ENCODE results near the gene DOK6. TPM values are rescaled to one million over a fixed set of nuclear protein-coding genes. Genes with fewer than 3 reads are reported as not detected.

The DOK6 gene
- total and polyA plus RNA-seq, 11 donors = 0.46 to 9.7 (median 2.9) TPM

DNA sequence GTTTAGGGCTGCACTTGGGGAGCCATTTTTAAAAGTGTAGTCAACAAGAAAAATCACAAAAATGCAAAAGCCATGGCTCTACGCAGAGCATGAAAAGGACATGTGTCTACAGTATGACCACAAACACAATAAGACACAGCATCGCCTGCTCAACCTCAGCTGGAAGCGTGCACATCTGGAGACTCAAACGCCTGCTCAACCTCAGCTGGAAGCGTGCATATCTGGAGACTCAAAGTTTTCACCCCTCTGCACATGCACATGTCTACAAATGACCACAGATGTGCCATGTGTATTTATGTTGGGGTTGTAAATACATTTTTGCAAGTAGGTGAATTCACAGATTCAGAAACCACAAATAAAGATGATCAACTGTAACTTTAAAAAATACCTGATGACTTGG, 196.9 kb downstream of the DOK6 start:
- Histone ChIP-seq H3K27me3 (no peaks in the 10 kb centered on the region), H3K36me3 (no peaks in the 10 kb centered on the region), H3K4me3 (no peak overlapping the region), H3K4me1 (no peaks in the 10 kb centered on the region), H3K9me3 (peaks cover 0 to 15% (median 5%) of the 10 kb centered on the region in 12 donors), H3K27ac (no peak overlapping the region)
- TF ChIP-seq, protein P1, sequence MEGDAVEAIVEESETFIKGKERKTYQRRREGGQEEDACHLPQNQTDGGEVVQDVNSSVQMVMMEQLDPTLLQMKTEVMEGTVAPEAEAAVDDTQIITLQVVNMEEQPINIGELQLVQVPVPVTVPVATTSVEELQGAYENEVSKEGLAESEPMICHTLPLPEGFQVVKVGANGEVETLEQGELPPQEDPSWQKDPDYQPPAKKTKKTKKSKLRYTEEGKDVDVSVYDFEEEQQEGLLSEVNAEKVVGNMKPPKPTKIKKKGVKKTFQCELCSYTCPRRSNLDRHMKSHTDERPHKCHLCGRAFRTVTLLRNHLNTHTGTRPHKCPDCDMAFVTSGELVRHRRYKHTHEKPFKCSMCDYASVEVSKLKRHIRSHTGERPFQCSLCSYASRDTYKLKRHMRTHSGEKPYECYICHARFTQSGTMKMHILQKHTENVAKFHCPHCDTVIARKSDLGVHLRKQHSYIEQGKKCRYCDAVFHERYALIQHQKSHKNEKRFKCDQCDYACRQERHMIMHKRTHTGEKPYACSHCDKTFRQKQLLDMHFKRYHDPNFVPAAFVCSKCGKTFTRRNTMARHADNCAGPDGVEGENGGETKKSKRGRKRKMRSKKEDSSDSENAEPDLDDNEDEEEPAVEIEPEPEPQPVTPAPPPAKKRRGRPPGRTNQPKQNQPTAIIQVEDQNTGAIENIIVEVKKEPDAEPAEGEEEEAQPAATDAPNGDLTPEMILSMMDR (IDR thresholded peaks at IDR 0.05) = no peak
- no peak for TF ChIP-seq POLR2A (IDR thresholded peaks at IDR 0.05)
- ATAC-seq (no peak), DNase-seq (no peak)
- intact Hi-C loops (cut with DNase I) = loop anchor here in 1 of 10 donors (10.0 kb wide), 1 partner anchor 47 kb away; no protein-coding TSS in a partner anchor
- 95 to 97% (median 97%) methylated on average over 5 of the region's 5 CpGs for WGBS, 4 donors

DNA sequence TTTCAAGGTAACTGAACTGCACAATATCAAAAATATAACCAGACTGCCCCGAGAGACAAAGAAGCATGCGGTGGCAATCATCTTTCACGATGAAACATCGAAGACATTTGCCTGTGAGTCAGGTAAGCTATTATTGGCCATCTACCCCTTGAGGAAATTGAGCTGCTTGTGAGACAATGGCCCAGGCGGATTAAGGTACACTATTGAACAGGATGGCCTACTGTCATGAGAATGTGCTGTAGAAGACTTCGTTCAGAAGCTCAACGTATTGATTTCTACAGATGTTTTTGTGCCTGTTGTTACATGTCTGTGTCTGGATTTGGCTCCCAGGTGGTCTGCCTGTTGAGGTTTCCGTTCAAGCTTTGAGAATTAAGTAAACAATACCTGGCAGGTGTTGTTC, 198.7 kb downstream of the DOK6 start:
- Histone ChIP-seq H3K27ac (no peak overlapping the region), H3K4me3 (no peak overlapping the region), H3K36me3 (no peaks in the 10 kb centered on the region), H3K27me3 (no peaks in the 10 kb centered on the region), H3K9me3 (peaks cover 0 to 15% (median 5%) of the 10 kb centered on the region in 12 donors), H3K4me1 (no peaks in the 10 kb centered on the region)
- 91 to 95% (median 93%) methylated on average over 8 of the region's 8 CpGs for WGBS, 4 donors
- DNase-seq (no peak), ATAC-seq (no peak)
- no peak for TF ChIP-seq POLR2A (IDR thresholded peaks at IDR 0.05)
- TF ChIP-seq, protein P1 (IDR thresholded peaks at IDR 0.05) = no peak
- intact Hi-C loops (cut with DNase I) = loop anchor here in 1 of 10 donors (10.0 kb wide), 1 partner anchor 45 kb away; no protein-coding TSS in a partner anchor

DNA sequence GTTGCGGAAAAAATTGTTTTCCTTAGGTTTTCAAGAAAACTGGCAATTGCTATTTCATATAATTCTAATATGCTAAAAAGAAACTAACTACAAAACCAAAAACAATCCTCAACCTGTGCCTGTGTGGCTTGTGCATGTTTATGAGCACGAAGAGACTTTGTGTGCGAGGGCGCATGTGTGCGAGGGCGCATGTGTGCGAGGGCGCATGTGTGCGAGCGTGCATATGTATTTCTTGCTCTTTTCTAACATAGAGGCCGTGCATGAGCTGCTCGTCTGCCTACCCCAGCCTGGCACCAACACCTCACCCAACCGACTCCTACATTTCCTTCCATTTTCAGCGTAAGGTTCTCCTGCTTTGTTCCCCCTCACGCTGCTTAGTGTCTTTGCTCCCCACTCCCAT, 211.6 kb downstream of the DOK6 start:
- H3K4me3 ChIP-seq = no peak overlapping the region
- H3K27ac ChIP-seq = no peak overlapping the region
- intact Hi-C loops (cut with DNase I) = no loop called here
- DNase-seq = no peak
- H3K4me1 ChIP-seq = no peaks in the 10 kb centered on the region
- no peaks in the 10 kb centered on the region for H3K27me3 ChIP-seq
- 83 to 94% (median 87%) methylated on average over 15 of the region's 15 CpGs for WGBS, 4 donors
- H3K9me3 ChIP-seq = no peaks in the 10 kb centered on the region
- TF ChIP-seq, protein P1 (IDR thresholded peaks at IDR 0.05) = no peak
- ATAC-seq = no peak
- H3K36me3 ChIP-seq = no peaks in the 10 kb centered on the region

DNA sequence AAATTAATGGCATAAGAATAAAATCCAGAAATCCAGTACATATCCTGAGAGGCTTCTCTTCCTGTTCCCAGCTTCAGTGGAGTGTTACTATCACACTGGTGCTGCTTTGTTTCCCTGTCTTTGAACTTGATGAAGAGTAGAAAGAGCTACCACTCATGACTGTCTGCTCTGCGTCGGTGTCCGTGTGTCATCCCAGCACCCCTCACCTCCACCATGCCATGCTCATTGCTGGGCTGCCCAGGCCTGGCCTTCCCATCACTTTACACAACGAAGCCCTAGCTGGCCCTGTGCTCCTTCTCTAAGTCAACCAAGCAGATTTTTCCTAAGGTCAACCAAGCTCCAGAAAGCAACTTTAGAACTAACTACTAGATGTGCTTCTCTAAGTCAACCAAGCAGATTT, 215.4 kb downstream of the DOK6 start:
- H3K4me1 ChIP-seq = no peaks in the 10 kb centered on the region
- WGBS, 4 donors = 89 to 93% (median 92%) methylated on average over 4 of the region's 4 CpGs
- H3K9me3 ChIP-seq = no peaks in the 10 kb centered on the region
- H3K4me3 ChIP-seq = no peak overlapping the region
- intact Hi-C loops (cut with DNase I) = no loop called here
- TF ChIP-seq, protein P1 (IDR thresholded peaks at IDR 0.05) = no peak
- TF ChIP-seq POLR2A (IDR thresholded peaks at IDR 0.05) = no peak
- H3K27ac ChIP-seq = no peak overlapping the region
- ATAC-seq (no peak), DNase-seq (no peak)
- no peaks in the 10 kb centered on the region for H3K36me3 ChIP-seq
- no peaks in the 10 kb centered on the region for H3K27me3 ChIP-seq
